Muscle of arm (tissue), 14 donors: Measurements from ENCODE around the gene CPEB3. TPM values are rescaled to one million over a fixed set of nuclear protein-coding genes. Genes with fewer than 3 reads are reported as not detected.
"Not testable (repeated sequence)": the region's sequence is repeated elsewhere in the genome, so short reads cannot be mapped to it uniquely, and the experiment has no call there.

ENCODE experiments used
- DNase-seq: peaks from one replicate; pipeline ENCODE4 v3.0.0-alpha.2; 2013
- long read RNA-seq, 11 donors: transcript quantifications; one replicate each; lab custom pipeline, GENCODE V29; 2026
- polyA plus RNA-seq, 12 donors: library from polyadenylated mRNA; unstranded; fragments of 120-200 nt; gene quantifications; one replicate each; pipeline ENCODE4 v1.2.1, GENCODE V29; 2013; ENCODE audit not compliant: insufficient read length in 12 of 12

Gene CPEB3
- polyA plus RNA-seq = 1 to 10 TPM in 11 of 12 donors, not detected in 1; 1.7 to 6.4 (median 3.6) TPM
- long read RNA-seq, donor 1, partial matches to known transcripts = 31 of 31 reads
- long read RNA-seq, donor 1, other reads (novel, unspliced or antisense) = 0 of 31 reads
- long read RNA-seq, donor 2 = 0 reads
- long read RNA-seq, donor 3, partial matches to known transcripts = 15 of 15 reads
- long read RNA-seq, donor 3, other reads (novel, unspliced or antisense) = 0 of 15 reads
- long read RNA-seq, donor 4 = 0 reads
- long read RNA-seq, donor 5 = 0 reads
- long read RNA-seq, donor 6 = 0 reads
- long read RNA-seq, donor 7 = 0 reads
- long read RNA-seq, donor 8 = 0 reads
- long read RNA-seq, donor 9 = 0 reads
- long read RNA-seq, donor 10, full-length matches to known transcripts = 1 of 1 reads
- long read RNA-seq, donor 10, partial matches to known transcripts = 0 of 1 reads
- long read RNA-seq, donor 10, other reads (novel, unspliced or antisense) = 0 of 1 reads
- long read RNA-seq, donor 11 = 0 reads

DNA sequence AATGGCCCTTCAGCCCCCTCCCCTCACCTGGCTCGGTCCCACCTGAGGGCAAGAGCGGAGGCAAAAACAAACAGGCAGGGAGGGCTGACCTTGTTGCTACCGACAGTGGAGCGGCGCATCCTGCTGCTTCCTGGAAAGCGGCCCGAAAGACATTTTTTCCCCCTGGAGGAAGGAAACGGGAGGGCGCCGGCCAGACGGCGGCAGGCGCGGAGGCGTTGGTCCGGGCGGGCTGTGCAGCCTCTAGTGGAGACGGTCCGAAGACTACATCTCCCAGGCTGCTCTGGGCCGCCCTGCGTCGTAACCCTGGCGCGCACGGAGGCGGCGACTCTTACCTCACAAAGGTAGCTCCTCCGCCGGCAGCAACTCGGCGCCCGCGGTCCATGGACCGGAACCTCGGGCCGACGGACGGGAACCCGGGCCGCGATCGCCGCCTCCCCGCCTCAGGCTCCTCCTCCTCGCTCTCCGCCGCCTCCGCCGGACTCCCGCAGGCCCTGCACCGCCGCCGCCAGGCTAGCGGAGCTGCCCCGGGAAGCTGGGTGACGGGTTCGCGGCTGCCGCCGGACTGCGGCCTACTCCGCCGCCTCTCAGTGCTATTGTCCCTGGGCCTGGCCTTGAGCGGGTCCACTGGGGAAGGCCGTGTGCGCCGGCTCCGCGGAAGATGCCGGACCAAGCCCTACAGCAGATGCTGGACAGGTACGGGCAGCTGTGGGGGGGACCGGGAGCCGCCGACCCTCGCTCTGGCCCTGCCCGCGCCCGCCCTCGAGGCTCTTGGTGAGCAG lies at the start of gene CPEB3, which contains the start of gene MARCHF5:
TSS of gene CPEB3 (minus strand) at position 242 of the 779 bp plus-strand sequence. CDS start 50,728 bp downstream, outside the sequence.
TSS of gene MARCHF5 (plus strand) at position 331 of the 779 bp plus-strand sequence. CDS start at position 659, 328 bp downstream.
- peak; percentile 95 for DNase-seq

DNA sequence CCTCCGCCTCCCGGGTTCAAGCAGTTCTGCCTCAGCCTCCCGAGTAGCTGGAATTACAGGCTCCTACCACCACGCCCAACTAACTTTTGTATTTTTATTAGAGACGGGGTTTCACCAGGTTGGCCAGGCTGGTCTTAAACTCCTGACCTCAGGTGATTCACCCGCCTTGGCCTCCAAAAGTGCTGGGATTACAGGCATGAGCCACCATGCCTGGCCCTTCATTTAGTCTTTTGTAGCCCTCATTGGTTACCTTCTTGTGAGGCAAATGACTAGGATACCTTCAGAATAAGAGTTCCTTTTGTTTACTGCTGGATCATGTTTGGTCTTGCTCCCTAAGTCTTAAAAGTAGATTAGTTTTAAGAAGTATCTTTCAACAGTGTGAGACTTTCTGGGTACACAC lies 39.0 kb upstream of the CPEB3 start:
- DNase-seq = not testable (repeated sequence)

DNA sequence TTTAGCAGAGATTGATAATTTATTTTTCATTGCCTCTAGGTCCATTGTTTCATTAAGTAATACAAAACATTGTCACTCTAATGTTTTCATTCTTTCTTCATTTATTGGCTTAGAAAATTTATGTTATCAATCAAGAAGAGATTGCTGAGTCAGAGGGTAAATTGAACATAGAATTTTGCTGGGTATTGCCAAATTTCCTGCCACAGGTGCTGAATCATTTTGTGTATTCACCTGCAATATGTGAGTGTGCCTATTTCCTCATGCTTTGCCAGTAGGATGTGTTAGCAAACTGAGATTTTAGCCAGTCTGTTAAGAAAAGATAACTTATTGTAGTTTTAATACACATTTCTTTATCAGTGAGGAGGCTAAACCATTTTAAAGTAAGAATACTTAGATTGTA lies 38.1 kb upstream of the CPEB3 start:
- DNase-seq = no peak

DNA sequence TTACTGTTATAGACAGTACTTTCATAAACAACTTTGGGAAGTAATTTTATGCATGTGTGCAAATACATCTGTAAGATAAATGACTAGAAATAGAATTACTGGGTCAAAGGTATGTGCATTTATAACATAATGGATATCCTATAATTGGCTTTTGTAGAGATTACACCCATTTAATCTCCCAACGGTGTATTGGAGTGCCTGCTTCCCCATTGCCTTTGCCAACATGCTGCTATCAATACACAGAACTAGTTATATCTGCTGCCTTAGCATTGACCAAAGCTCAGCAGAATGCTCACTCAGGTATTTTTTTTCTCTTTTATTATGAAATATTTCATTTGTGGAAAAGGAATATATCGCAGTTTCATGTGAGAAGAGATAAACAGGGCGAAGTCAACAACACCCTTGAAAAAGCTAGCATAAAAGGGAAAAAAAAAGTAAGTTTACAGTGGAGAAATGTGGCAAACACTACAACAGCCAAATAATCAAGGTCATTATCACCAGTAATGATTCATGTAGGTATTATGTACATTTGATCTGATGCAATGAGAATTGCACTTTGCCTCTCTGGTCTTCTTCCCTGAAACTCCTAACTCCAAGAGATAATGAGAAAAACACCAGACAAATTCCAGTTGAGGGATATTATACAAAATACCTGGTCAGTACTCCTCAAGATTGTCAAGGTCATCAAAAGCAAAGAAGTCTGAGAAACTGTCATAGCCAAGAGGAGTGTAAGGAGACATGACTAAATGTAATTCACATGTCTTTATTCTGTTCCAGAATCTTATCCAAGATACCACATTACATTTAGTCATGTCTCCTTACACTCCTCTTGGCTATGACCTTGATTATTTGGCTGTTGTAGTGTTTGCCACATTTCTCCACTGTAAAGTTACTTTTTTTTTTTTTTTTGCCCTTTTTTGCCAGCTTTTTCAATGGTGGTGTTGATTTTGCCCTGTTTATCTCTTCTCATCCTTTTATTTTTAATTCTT lies 36.9 kb upstream of the CPEB3 start:
- no peak for DNase-seq

DNA sequence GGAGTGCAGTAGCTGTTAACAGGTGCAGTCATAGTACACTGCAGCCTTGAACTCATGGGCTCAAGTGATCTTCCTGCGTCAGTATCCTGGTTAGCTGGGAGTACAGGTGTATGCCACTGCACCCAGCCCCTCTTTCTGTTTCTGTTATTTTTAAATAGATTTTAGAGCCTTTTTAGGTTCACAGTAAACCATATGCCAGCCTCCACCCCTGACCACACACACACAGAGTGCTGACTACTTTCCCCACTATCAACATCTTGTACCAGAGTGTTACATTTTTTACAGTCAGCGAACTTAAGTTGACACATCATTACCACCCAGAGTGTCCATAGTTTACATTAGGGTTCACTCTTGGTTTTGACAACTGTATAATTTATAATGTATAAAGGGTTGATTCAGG lies 32.2 kb upstream of the CPEB3 start:
- no peak for DNase-seq

GRCh38 chr10:92316610-92317009 lies 25.7 kb upstream of the CPEB3 start:
- DNase-seq = no peak

DNA sequence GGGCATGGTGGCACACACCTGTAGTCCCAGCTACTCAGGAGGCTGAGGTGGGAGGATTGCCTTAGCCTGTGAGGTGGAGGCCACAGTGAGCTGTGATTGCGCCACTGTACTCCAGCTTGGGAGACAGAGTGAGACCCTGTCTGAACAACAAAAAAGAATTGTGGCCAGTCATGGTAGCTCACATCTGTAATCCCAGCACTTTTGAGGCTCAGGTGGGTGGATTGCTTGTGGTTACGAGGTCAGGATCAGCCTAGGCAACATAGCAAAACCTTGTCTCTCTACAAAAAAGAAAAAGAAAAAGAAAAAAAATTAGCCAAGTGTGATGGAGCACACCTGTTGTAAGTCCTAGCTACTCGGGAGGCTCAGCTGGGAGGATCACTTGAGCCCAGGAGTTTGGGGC lies 22.9 kb upstream of the CPEB3 start:
- no peak for DNase-seq

GRCh38 chr10:92309272-92309671 lies 18.4 kb upstream of the CPEB3 start:
- no peak for DNase-seq

- DNase-seq = no peak
Observed at GRCh38 chr10:92305133-92306072, 14.5 kb upstream of the CPEB3 start.

- DNase-seq = no peak
Observed at GRCh38 chr10:92304061-92304460, 13.2 kb upstream of the CPEB3 start.

DNA sequence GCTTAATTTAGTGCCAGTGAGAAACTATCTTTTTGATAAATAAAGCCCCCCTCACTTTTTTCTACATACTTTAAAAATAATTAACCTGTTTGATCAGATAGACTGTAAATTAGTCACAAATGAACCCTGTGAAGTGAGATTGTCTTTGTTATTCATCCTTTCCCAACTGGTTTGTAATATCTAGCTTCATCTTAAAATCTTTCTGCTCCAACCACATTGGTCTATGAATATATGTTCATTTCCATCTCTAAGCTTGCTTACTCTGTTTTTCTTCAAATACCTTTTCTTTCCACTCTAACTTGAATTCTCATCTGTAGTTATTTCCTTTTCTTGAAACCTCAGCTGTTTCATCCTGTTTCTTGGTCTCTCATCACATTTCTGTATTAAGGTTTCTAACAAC lies 12.2 kb upstream of the CPEB3 start:
- no peak for DNase-seq

DNA sequence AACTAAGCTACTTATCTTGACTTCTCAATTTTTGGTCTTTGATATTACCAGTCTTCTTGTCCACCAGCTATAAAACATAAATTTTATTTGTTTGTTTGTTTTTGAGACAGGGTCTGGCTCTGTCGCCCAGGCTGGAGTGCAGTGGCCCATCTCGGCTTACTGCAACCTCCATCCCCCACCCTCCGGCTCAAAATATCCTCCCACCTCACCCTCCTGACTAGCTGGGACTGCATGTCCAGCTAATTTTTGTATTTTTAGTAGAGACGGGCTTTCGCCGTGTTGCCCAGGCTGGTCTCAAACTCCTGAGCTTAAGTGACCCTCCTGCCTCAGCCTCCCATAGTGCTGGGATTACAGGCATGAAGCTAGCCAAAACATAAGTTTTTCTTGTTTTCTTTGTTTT lies 7.6 kb upstream of the CPEB3 start:
- DNase-seq = no peak

DNA sequence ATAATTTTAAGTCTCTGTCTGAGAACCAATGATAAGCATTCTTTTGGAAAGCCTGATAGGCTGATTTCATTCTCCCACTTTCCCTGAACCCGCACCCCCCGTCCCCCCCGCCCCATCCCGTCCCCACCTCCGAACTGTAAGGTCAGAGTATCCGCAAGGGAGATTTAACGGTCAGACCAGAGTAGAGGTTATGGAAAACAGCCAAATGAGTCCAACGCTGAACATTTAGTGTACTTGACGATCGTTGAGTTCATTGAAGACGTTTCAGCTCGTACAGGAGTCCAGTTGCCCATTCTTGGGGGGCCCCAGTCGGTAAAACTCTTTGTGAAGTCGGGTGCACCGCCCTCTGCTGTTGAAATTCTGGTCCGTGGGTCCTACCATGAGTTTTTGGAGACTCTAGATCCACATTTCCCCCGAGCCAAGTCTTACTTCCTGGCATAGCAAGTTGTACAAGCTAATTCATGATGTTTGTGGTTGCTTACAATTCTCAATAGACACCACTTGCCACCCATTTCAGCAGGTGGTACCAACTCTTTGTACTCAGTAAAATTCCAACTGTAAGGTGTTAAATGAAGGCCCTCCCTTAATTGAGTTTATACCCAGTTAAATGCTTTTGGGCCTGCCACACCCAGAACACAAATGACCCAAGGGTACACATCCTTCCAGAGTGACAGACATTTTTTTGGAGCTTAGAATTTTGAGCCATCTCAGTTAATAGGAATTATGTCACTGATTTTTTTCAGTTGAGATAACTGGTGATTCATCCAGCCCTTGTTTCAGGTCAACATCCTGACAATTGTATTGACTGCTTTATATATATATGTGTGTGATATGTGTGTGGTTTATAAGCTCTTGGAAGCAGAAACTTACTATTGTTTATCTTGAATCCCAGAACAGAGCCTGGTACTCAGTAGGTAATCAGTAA lies 1.3 kb upstream of the CPEB3 start:
- peak; percentile 52 for DNase-seq

DNA sequence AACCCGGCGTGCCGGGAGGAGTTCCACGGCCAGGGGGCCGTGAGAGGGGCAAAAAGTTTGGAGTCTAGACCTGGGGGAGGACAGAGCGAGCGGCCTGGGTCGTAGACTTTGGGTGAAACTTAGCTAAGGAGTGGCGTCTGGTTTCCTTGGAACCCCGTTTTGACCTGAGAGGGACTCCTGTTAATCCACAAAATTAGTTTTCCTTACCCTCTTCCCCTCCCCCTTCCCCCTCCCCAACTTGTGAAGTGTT lies 663 bp upstream of the CPEB3 start:
- no peak for DNase-seq

DNA sequence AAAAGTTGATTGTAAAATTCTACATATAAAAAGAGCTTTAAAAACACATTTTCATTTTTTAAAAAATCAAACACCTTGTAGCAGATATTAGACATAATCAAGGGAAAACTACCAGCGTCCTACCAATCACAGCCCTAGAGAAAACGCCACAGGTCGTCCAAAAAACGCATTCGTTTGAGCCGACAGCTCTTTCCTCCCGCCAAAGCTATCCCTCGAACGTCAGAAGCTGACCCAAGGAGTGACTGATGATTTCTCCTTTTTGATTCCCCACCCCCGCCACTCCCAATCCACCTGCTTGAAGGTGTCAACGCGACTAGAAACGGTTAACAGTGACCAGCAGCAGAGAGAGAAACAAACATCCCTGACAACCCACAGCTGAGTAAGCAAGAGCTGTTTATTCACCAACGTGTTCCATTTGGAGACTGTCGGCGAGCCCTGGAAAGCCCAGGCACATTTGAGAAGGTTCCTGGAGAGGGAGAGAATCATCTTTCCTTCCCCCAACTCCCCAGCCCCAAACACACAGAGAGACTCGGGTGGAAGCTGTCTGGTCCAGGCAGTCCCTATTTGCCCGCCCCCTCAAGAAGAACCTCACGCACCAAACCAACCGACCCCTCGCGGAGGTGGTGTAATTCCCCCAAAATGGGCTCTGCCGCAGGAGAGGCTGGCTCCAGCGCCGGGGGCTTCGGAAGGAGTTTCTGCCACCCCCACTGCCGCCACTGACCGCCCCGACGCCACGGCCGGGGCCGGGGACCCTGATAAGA lies 622 bp downstream of the CPEB3 start:
- DNase-seq = peak; percentile 36

DNA sequence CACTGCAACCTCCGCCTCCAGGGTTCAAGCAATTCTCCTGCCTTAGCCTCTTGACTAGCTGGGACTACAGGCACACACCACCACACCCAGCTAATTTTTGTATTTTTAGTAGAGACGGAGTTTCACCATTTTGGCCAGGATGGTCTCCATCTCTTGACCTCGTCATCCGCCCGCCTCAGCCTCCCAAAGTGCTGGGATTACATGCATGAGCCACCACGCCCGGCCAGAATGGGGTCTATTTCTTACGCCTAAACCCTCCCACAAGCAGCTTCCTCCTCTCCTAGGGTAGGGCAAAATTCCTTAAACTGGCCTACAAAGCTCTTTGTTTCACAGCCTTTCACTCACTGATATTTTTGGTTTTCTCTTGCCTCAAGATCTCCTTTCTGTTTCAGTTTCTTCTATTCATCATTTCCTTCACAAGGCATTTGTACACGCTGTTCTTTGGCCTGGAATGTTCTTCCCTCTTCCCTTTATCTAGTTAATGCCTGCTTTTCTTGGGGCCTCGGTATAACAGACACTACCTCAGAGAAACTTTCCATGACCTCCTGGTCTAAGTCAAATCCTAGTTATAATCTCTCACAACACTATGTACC lies 6.7 kb downstream of the CPEB3 start:
- no peak for DNase-seq

DNA sequence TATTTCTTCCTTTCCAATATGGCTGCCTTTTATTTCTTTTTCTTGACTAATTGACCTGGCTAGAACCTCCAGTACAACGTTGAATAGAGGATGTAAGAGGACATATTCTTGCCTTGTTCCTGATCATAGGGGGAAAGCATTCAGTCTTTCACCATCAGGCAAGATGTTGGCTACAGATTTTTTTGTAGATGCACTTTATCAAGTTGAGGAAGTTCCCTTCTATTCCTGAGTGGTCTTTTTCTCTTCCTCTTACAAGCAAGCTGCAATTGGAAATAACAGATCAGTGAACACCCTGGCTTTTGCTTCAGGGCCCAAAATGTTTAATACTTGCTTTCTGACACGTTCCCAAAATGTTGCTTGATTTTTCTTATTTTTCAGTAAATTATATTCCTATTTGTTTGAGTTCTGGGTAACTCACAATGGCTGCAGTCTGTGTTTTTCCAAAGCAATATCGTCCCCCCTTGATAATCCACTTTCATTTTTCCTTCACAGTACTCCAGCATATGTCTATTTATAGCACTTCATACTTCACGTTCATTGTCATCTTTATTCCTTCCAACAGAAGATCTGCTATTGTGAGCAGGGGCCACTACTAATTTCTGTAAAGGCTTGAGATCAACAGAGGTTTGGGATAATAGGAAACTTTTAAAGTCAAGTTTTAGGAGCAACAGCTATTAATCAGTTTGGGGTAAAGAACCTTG lies 11.7 kb downstream of the CPEB3 start:
- DNase-seq = peak; percentile 28

DNA sequence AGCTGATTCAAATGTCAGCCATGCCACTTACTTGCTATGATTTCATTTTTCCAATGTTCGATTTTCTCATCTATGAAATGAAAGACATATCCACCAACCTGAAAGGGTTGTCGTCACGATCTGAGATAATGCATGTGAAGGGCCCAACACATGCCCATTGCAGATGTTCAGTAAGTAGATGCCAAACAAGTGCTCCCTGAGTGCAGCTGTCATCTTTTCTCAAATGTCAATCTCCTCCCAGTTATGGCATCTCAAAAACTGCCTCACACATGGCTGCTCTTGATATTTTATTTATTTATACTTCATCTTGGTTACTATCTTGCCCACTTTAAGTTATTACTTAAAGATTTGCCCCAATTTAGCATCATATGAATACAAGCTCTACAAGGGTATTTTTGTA lies 16.8 kb downstream of the CPEB3 start:
- DNase-seq = no peak
